ENCODE data around the gene GALNT18.

The GALNT18 gene

GRCh38 chr11:11461473-11461872 is 160.3 kb downstream of the GALNT18 start:
- no peaks in the 10 kb centered on the region for H3K36me3 ChIP-seq (ENCODE audit: low read length)
- H3K9ac ChIP-seq (ENCODE audit: low read length): no peak overlapping the region
- no peak overlapping the region for H2AFZ ChIP-seq (ENCODE audit: low read depth, low read length, severe bottlenecking)
- H3K9me3 ChIP-seq (ENCODE audit: insufficient read depth, low read length): no peaks in the 10 kb centered on the region
- no peaks in the 10 kb centered on the region for H3K9me2 ChIP-seq (replicated peaks; ENCODE audit: insufficient read depth, low read length)
- no peaks in the 10 kb centered on the region for H4K20me1 ChIP-seq (ENCODE audit: low read depth, low read length)
- no peaks in the 10 kb centered on the region for H3K79me2 ChIP-seq (ENCODE audit: insufficient read depth, low read length)
- no peaks in the 10 kb centered on the region for H3F3A ChIP-seq (ENCODE audit: insufficient read depth)
- H3K4me3 ChIP-seq (ENCODE audit: insufficient read depth, low read length, poor library complexity, severe bottlenecking): no peak overlapping the region
- H3K27me3 ChIP-seq (ENCODE audit: low read length): no peaks in the 10 kb centered on the region
- no peak overlapping the region for H3K27ac ChIP-seq (ENCODE audit: low read depth, low read length)
- no peak for TF ChIP-seq EZH2phosphoT487 (conservative IDR thresholded peaks at IDR 0.05; ENCODE audit: low read length)
- no peak for TF ChIP-seq CTCF (IDR thresholded peaks at IDR 0.05; ENCODE audit: insufficient read depth, low read length, poor library complexity, severe bottlenecking)
- H3K4me2 ChIP-seq (ENCODE audit: low read depth, low read length, poor library complexity, severe bottlenecking): no peak overlapping the region

- H3K4me2 ChIP-seq (ENCODE audit: low read depth, low read length, poor library complexity, severe bottlenecking): no peak overlapping the region
- H3K9me3 ChIP-seq (ENCODE audit: insufficient read depth, low read length): no peaks in the 10 kb centered on the region
Measured at GRCh38 chr11:11459578-11459977, 162.2 kb downstream of the GALNT18 start.

GRCh38 chr11:11458485-11458884 is 163.3 kb downstream of the GALNT18 start:
- Histone ChIP-seq H3K27ac (ENCODE audit: low read depth, low read length) (no peak overlapping the region), H3K9me3 (ENCODE audit: insufficient read depth, low read length) (no peaks in the 10 kb centered on the region)

More at GRCh38 chr11:11459578-11459977, 162.2 kb downstream of the GALNT18 start:
- Histone ChIP-seq H3K27ac (ENCODE audit: low read depth, low read length) (no peak overlapping the region), H3K9ac (ENCODE audit: low read length) (no peak overlapping the region), H3K4me3 (ENCODE audit: insufficient read depth, low read length, poor library complexity, severe bottlenecking) (no peak overlapping the region), H3K9me2 (replicated peaks; ENCODE audit: insufficient read depth, low read length) (no peaks in the 10 kb centered on the region), H2AFZ (ENCODE audit: low read depth, low read length, severe bottlenecking) (no peak overlapping the region), H3K27me3 (ENCODE audit: low read length) (no peaks in the 10 kb centered on the region), H3F3A (ENCODE audit: insufficient read depth) (no peaks in the 10 kb centered on the region), H4K20me1 (ENCODE audit: low read depth, low read length) (no peaks in the 10 kb centered on the region), H3K36me3 (ENCODE audit: low read length) (no peaks in the 10 kb centered on the region), H3K79me2 (ENCODE audit: insufficient read depth, low read length) (no peaks in the 10 kb centered on the region)
- TF ChIP-seq CTCF (IDR thresholded peaks at IDR 0.05; ENCODE audit: insufficient read depth, low read length, poor library complexity, severe bottlenecking): no peak
- no peak for TF ChIP-seq EZH2phosphoT487 (conservative IDR thresholded peaks at IDR 0.05; ENCODE audit: low read length)

More at GRCh38 chr11:11458485-11458884, 163.3 kb downstream of the GALNT18 start:
- Histone ChIP-seq H3K36me3 (ENCODE audit: low read length) (no peaks in the 10 kb centered on the region), H4K20me1 (ENCODE audit: low read depth, low read length) (no peaks in the 10 kb centered on the region), H3K4me2 (ENCODE audit: low read depth, low read length, poor library complexity, severe bottlenecking) (no peak overlapping the region), H3K9ac (ENCODE audit: low read length) (no peak overlapping the region), H3F3A (ENCODE audit: insufficient read depth) (no peaks in the 10 kb centered on the region), H3K4me3 (ENCODE audit: insufficient read depth, low read length, poor library complexity, severe bottlenecking) (no peak overlapping the region), H3K79me2 (ENCODE audit: insufficient read depth, low read length) (no peaks in the 10 kb centered on the region), H3K27me3 (ENCODE audit: low read length) (no peaks in the 10 kb centered on the region), H2AFZ (ENCODE audit: low read depth, low read length, severe bottlenecking) (no peak overlapping the region), H3K9me2 (replicated peaks; ENCODE audit: insufficient read depth, low read length) (no peaks in the 10 kb centered on the region)
- TF ChIP-seq EZH2phosphoT487 (conservative IDR thresholded peaks at IDR 0.05; ENCODE audit: low read length): no peak
- no peak for TF ChIP-seq CTCF (IDR thresholded peaks at IDR 0.05; ENCODE audit: insufficient read depth, low read length, poor library complexity, severe bottlenecking)

Measured in SU-DHL-6 (cell line).